ENCODE results near the gene NMRK2. TPM values are rescaled to one million over a fixed set of nuclear protein-coding genes. Genes with fewer than 3 reads are reported as not detected.
"Not testable (repeated sequence)": the region's sequence is repeated elsewhere in the genome, so short reads cannot be mapped to it uniquely, and the experiment has no call there.

NMRK2 gene
- total and polyA plus RNA-seq, 2 donors (not counting 1 experiment from before 2014, with no cell fraction given): not detected

DNA sequence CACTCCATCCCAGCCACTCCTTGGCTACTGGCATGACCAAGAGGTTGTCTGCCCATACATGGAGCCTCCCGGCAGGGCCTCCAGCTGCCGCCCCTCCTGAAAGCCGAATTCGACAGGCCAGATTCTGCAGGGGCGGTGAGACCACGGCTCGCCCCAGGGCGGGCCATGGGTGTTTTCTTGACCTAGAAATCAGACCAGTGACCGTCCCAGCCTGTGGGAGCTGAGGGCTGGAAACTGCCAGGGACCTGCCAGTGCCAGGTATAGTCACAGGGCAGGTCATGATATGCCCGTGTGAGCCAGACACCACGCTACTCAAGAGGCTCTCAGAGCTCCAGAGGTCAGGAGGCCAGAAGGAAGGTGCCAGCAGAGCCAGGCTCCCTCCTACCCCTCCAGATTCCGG, 21.2 kb downstream of the NMRK2 start:
- ATAC-seq (ENCODE audit: low read depth) (no peak), DNase-seq (no peak)
- no peaks in the 10 kb centered on the region for H3K9me3 Mint-ChIP-seq (ENCODE audit: insufficient read depth)
- H3K27me3 Mint-ChIP-seq: peaks cover 6% of the 10 kb centered on the region
- no peak overlapping the region for H2AFZ ChIP-seq (ENCODE audit: insufficient read depth, low read depth, low read length, poor library complexity, severe bottlenecking)
- TF ChIP-seq EZH2 (IDR thresholded peaks at IDR 0.05; ENCODE audit: borderline replicate concordance, insufficient read depth, low read depth, low read length, poor library complexity, severe bottlenecking): no peak
- TF ChIP-seq, protein P1, sequence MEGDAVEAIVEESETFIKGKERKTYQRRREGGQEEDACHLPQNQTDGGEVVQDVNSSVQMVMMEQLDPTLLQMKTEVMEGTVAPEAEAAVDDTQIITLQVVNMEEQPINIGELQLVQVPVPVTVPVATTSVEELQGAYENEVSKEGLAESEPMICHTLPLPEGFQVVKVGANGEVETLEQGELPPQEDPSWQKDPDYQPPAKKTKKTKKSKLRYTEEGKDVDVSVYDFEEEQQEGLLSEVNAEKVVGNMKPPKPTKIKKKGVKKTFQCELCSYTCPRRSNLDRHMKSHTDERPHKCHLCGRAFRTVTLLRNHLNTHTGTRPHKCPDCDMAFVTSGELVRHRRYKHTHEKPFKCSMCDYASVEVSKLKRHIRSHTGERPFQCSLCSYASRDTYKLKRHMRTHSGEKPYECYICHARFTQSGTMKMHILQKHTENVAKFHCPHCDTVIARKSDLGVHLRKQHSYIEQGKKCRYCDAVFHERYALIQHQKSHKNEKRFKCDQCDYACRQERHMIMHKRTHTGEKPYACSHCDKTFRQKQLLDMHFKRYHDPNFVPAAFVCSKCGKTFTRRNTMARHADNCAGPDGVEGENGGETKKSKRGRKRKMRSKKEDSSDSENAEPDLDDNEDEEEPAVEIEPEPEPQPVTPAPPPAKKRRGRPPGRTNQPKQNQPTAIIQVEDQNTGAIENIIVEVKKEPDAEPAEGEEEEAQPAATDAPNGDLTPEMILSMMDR (IDR thresholded peaks at IDR 0.05): no peak
- peaks cover 6% of the 10 kb centered on the region for H3K4me1 Mint-ChIP-seq
- H3K27me3 ChIP-seq (replicated peaks in 1 of 4; ENCODE audit: control extremely low read depth in 1 of 4, control insufficient read depth in 3 of 4, insufficient read depth in 4 of 4, low read length in 3 of 4): peaks cover 0 to 17% (median 0%) of the 10 kb centered on the region in 4 experiments
- intact Hi-C loops (cut with micrococcal nuclease): no loop called here
- H3K4me3 ChIP-seq (ENCODE audit: control extremely low read depth in 1 of 5, extremely low read depth in 1 of 5, insufficient read depth in 1 of 5, low read depth in 2 of 5, low read length in 4 of 5): no peak overlapping the region
- peaks cover 13% of the 10 kb centered on the region for H4K20me1 ChIP-seq (ENCODE audit: control insufficient read depth, insufficient read depth, low read length, poor library complexity, severe bottlenecking)
- CTCF ChIA-PET: no interaction called here
- H3K36me3 ChIP-seq (replicated peaks in 1 of 2; ENCODE audit: control extremely low read depth in 1 of 2, control insufficient read depth in 1 of 2, extremely low read depth in 1 of 2, insufficient read depth in 2 of 2, low read length in 1 of 2): peaks cover 0 to 15% of the 10 kb centered on the region in 2 experiments
- WGBS (ENCODE audit: insufficient coverage): 99% methylated on average over 10 of the region's 12 CpGs
- no peak overlapping the region for H3K27ac ChIP-seq (ENCODE audit: low read length in 2 of 2)
- POLR2A ChIA-PET: no interaction called here
- H3K9ac ChIP-seq (ENCODE audit: low read length): no peak overlapping the region
- H3K27ac Mint-ChIP-seq: no peak overlapping the region
- H3K4me3 Mint-ChIP-seq: no peak overlapping the region
- peaks cover 7 to 11% of the 10 kb centered on the region in 2 donors for H3K4me1 ChIP-seq (ENCODE audit: control insufficient read depth in 2 of 2, insufficient read depth in 2 of 2, low read length in 2 of 2)
- H3K9me3 ChIP-seq (ENCODE audit: control extremely low read depth in 1 of 3, control insufficient read depth in 2 of 3, insufficient read depth in 1 of 3, low read length in 2 of 3): no peaks in the 10 kb centered on the region
- H3K4me2 ChIP-seq (replicated peaks; ENCODE audit: low read depth, low read length, poor library complexity, severe bottlenecking): no peak overlapping the region
- H3K79me2 ChIP-seq (ENCODE audit: control insufficient read depth, insufficient read depth, low read length): no peaks in the 10 kb centered on the region

DNA sequence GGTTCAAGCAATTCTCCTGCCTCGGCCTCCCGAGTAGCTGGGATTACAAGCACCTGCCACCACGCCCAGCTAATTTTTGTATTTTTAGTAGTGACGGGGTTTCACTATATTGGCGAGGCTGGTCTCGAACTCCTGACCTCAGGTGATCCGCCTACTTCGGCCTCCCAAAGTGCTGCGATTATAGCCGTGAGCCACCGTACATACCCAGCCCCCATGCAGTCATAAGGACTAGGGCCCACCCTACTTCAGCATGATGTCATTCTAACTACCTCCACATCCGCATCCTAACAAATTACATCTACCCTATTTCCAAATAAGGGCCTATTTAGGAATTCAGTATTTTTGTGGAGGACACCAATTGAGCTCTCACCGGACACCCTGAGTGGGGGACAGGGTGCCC, 22.4 kb downstream of the NMRK2 start:
- H2AFZ ChIP-seq (ENCODE audit: insufficient read depth, low read depth, low read length, poor library complexity, severe bottlenecking); H3K9me3 ChIP-seq (ENCODE audit: control extremely low read depth in 1 of 3, control insufficient read depth in 2 of 3, insufficient read depth in 1 of 3, low read length in 2 of 3); H3K27ac Mint-ChIP-seq; H3K9me3 Mint-ChIP-seq (ENCODE audit: insufficient read depth); H3K4me2 ChIP-seq (replicated peaks; ENCODE audit: low read depth, low read length, poor library complexity, severe bottlenecking); DNase-seq; H3K4me3 Mint-ChIP-seq; intact Hi-C loops (cut with micrococcal nuclease); H3K27me3 Mint-ChIP-seq; H3K4me1 Mint-ChIP-seq; CTCF ChIA-PET; H3K79me2 ChIP-seq (ENCODE audit: control insufficient read depth, insufficient read depth, low read length); POLR2A ChIA-PET; H3K27ac ChIP-seq (ENCODE audit: low read length in 2 of 2); H3K9ac ChIP-seq (ENCODE audit: low read length); ATAC-seq (ENCODE audit: low read depth); H3K4me3 ChIP-seq (ENCODE audit: control extremely low read depth in 1 of 5, extremely low read depth in 1 of 5, insufficient read depth in 1 of 5, low read depth in 2 of 5, low read length in 4 of 5); H3K4me1 ChIP-seq (ENCODE audit: control insufficient read depth in 2 of 2, insufficient read depth in 2 of 2, low read length in 2 of 2): not testable (repeated sequence)
- H3K27me3 ChIP-seq (replicated peaks in 1 of 4; ENCODE audit: control extremely low read depth in 1 of 4, control insufficient read depth in 3 of 4, insufficient read depth in 4 of 4, low read length in 3 of 4): peaks cover 0 to 11% (median 0%) of the 10 kb centered on the region in 4 experiments
- peaks cover 0 to 23% of the 10 kb centered on the region in 2 experiments for H3K36me3 ChIP-seq (replicated peaks in 1 of 2; ENCODE audit: control extremely low read depth in 1 of 2, control insufficient read depth in 1 of 2, extremely low read depth in 1 of 2, insufficient read depth in 2 of 2, low read length in 1 of 2)
- H4K20me1 ChIP-seq (ENCODE audit: control insufficient read depth, insufficient read depth, low read length, poor library complexity, severe bottlenecking): peaks cover 13% of the 10 kb centered on the region
- 98% methylated on average over 10 of the region's 13 CpGs for WGBS (ENCODE audit: insufficient coverage)
